SK-N-SH (cell line): ENCODE results near the gene GLYR1. TPM values are rescaled to one million over a fixed set of nuclear protein-coding genes. Genes with fewer than 3 reads are reported as not detected.

Experiments
- CTCF ChIA-PET: fragments of 300-600, 350-600 bp; formaldehyde crosslinking; extraction: SDS; loops from one replicate; lab custom pipeline; 2021; lab: Yijun Ruan, JAX
- POLR2A ChIA-PET: fragments of 350-600 bp; sonication (Branson Sonifier 250); formaldehyde crosslinking; extraction: SDS; loops from one replicate; lab custom pipeline; 2020; ENCODE audit warnings: antibody characterized with exemption, inconsistent platforms; lab: Yijun Ruan, JAX
- DNase-seq: peaks from one replicate; pipeline ENCODE4 v3.0.0; 2012
- H2AFZ ChIP-seq: fragments of 200-600 bp; sonication (generic); 2 replicates; pipeline ENCODE4 v1.8.1; 2016; ENCODE audit warnings: antibody characterized with exemption, mild to moderate bottlenecking, low read depth
- H3F3A ChIP-seq: fragments of 200-600 bp; sonication (generic); replicated peaks from 2 replicates; pipeline ENCODE3; 2016; ENCODE audit warnings: antibody characterized with exemption, mild to moderate bottlenecking; ENCODE audit not compliant: insufficient read depth
- H3K27ac ChIP-seq, 2 experiments: fragments of 200-500 bp in 1 of 2; fragments of 200-600 bp in 1 of 2; sonication (Bioruptor generic) in 1 of 2; sonication (generic), shearing (Covaris generic) in 1 of 2; 2 replicates each; pipeline versions ENCODE4 v1.5.1 to v1.6.1; 2014 to 2016; ENCODE audit warnings: low read depth in 2 of 2, inconsistent platforms in 1 of 2, low read length in 1 of 2, mild to moderate bottlenecking in 1 of 2, mixed read lengths in 1 of 2
- H3K27me3 ChIP-seq: fragments of 200-600 bp; sonication (generic), shearing (Covaris generic); 2 replicates; pipeline ENCODE4 v1.6.1; 2016; ENCODE audit warnings: mixed run types; ENCODE audit not compliant: insufficient read depth
- H3K36me3 ChIP-seq, 2 experiments: fragments of 200-500 bp in 1 of 2; fragments of 200-600 bp in 1 of 2; sonication (Bioruptor generic) in 1 of 2; sonication (generic) in 1 of 2; replicated peaks in 1 of 2; 2 replicates each; pipeline versions ENCODE3 to v1.5.1; 2014 to 2016; ENCODE audit warnings: low read length in 1 of 2, mild to moderate bottlenecking in 1 of 2; ENCODE audit not compliant: insufficient read depth in 2 of 2, control insufficient read depth in 1 of 2
- H3K4me1 ChIP-seq, 2 experiments: fragments of 200-500 bp in 1 of 2; fragments of 200-600 bp in 1 of 2; sonication (Bioruptor generic) in 1 of 2; sonication (generic), shearing (Covaris generic) in 1 of 2; 2 replicates each; pipeline versions ENCODE4 v1.5.1 to v1.6.1; 2014 to 2016; ENCODE audit warnings: low read depth in 1 of 2, low read length in 1 of 2, mixed run types in 1 of 2; ENCODE audit not compliant: insufficient read depth in 2 of 2, control insufficient read depth in 1 of 2
- H3K4me2 ChIP-seq: fragments of 200-600 bp; sonication (generic), shearing (Covaris generic); 2 replicates; pipeline ENCODE4 v1.6.1; 2017; ENCODE audit warnings: mixed run types
- H3K4me3 ChIP-seq, 2 experiments: fragments of 200-500 bp in 1 of 2; fragments of 200-600 bp in 1 of 2; sonication (Bioruptor generic) in 1 of 2; sonication (generic), shearing (Covaris generic) in 1 of 2; 2 replicates each; pipeline versions ENCODE4 v1.5.1 to v1.8.1; 2014 to 2016; ENCODE audit warnings: low read depth in 2 of 2, inconsistent platforms in 1 of 2, low read length in 1 of 2, mild to moderate bottlenecking in 1 of 2, mixed read lengths in 1 of 2, moderate library complexity in 1 of 2
- H3K79me2 ChIP-seq: fragments of 200-600 bp; sonication (generic); 2 replicates; pipeline ENCODE4 v1.8.1; 2017; ENCODE audit warnings: mild to moderate bottlenecking; ENCODE audit not compliant: insufficient read depth
- H3K9ac ChIP-seq: fragments of 200-600 bp; sonication (generic); 2 replicates; pipeline ENCODE4 v1.6.1; 2017; ENCODE audit warnings: mixed run types
- H3K9me2 ChIP-seq: fragments of 200-600 bp; sonication (generic); 2 replicates; pipeline ENCODE4 v1.6.1; 2017; ENCODE audit warnings: mixed run types
- H3K9me3 ChIP-seq: fragments of 200-600 bp; sonication (generic); 2 replicates; pipeline ENCODE4 v1.6.1; 2017; ENCODE audit warnings: mixed run types, mild to moderate bottlenecking, moderate library complexity
- H4K20me1 ChIP-seq: fragments of 200-600 bp; sonication (generic); 2 replicates; pipeline ENCODE4 v1.6.1; 2017; ENCODE audit warnings: mild to moderate bottlenecking, mixed run types; ENCODE audit not compliant: insufficient read depth
- FOXM1 ChIP-seq: IDR thresholded peaks from 2 replicates; pipeline ENCODE4 v1.4.0; 2012; ENCODE audit warnings: low read depth, mild to moderate bottlenecking
- NRF1 ChIP-seq: IDR thresholded peaks from 2 replicates; pipeline ENCODE4 v1.6.1; 2012; ENCODE audit warnings: low read depth, mild to moderate bottlenecking, low read length
- PBX3 ChIP-seq: IDR thresholded peaks from 2 replicates; pipeline ENCODE4; 2012
- POLR2AphosphoS5 ChIP-seq: IDR thresholded peaks from 2 replicates; pipeline ENCODE4 v1.6.1; 2012; ENCODE audit warnings: low read depth, low read length
- RAD21 ChIP-seq: IDR thresholded peaks from 2 replicates; pipeline ENCODE4 v1.6.1; 2012; ENCODE audit warnings: mild to moderate bottlenecking, low read length
- REST ChIP-seq: IDR thresholded peaks from 2 replicates; pipeline ENCODE4 v1.6.1; 2012; ENCODE audit warnings: mild to moderate bottlenecking, low read depth, low read length, moderate library complexity
- TAF1 ChIP-seq: IDR thresholded peaks from 2 replicates; pipeline ENCODE4 v1.6.1; 2012; ENCODE audit warnings: low read depth, mild to moderate bottlenecking, low read length, moderate library complexity, borderline replicate concordance
- TEAD4 ChIP-seq: IDR thresholded peaks from 2 replicates; pipeline ENCODE4 v1.4.0; 2012; ENCODE audit warnings: mild to moderate bottlenecking, borderline replicate concordance; ENCODE audit not compliant: insufficient read depth
- USF1 ChIP-seq: IDR thresholded peaks from 2 replicates; pipeline ENCODE4 v1.4.0; 2012; ENCODE audit warnings: low read depth, borderline replicate concordance
- ZBTB33 ChIP-seq: IDR thresholded peaks from 2 replicates; pipeline ENCODE4 v1.4.0; 2012; ENCODE audit warnings: low read depth, borderline replicate concordance
- WGBS: methylation state at CpG from one replicate; pipeline ENCODE4 v1.1.6; 2017; ENCODE audit warnings: low lambda C conversion rate; 5-methylcytosine and 5-hydroxymethylcytosine counted together
- polyA plus RNA-seq, 3 experiments: library from polyadenylated mRNA; depleted of rRNA; stranded (reverse); fragments of >200 nt; gene quantifications; 2 replicates each; pipeline ENCODE4 v1.2.3, GENCODE V29; 2012

The GLYR1 gene
- polyA plus RNA-seq, 1 of the 3 experiments (the other 2 are of a cell fraction), result 40.1 TPM

GRCh38 chr16:4799171-4799855 is 47.8 kb downstream of the GLYR1 start:
- WGBS, result 95% methylated on average over 13 of the region's 19 CpGs
- Histone ChIP-seq H3K27me3 (no peaks in the 10 kb centered on the region), H3K9me3 (no peaks in the 10 kb centered on the region), H3K4me2 (no peak overlapping the region), H3K36me3 (peaks cover 0 to 24% of the 10 kb centered on the region in 2 experiments), H2AFZ (no peak overlapping the region), H3K4me1 (peaks cover 0 to 18% of the 10 kb centered on the region in 2 experiments; a peak in 3 of 4 replicates), H3K9me2 (no peaks in the 10 kb centered on the region)
- ChIA-PET POLR2A (no interaction called here), CTCF (no interaction called here)
- TF ChIP-seq NRF1 (no peak), TAF1 (no peak), RAD21 (no peak), TEAD4 (no peak), PBX3 (no peak), REST (no peak)
- TF ChIP-seq, all 33 proteins: peak for 0
- Histone ChIP-seq H3K27ac (no peak overlapping the region), H4K20me1 (no peaks in the 10 kb centered on the region), H3K79me2 (0 out of 2 replicates have a peak, but pooled peaks cover 7% of the 10 kb centered on the region), H3K4me3 (no peak overlapping the region), H3K9ac (no peak overlapping the region), H3F3A (peaks cover 7% of the 10 kb centered on the region)
- DNase-seq, result no peak

GRCh38 chr16:4798456-4798855 is 48.6 kb downstream of the GLYR1 start:
- 0 out of 2 replicates have a peak, but pooled peaks cover 7% of the 10 kb centered on the region for H3K79me2 ChIP-seq
- no peaks in the 10 kb centered on the region for H3K9me2 ChIP-seq
- TF ChIP-seq REST (no peak), USF1 (no peak), ZBTB33 (no peak), POLR2AphosphoS5 (no peak), FOXM1 (no peak)
- TF ChIP-seq, all 33 proteins: peak for 0
- Histone ChIP-seq H4K20me1 (no peaks in the 10 kb centered on the region), H2AFZ (no peak overlapping the region), H3F3A (peaks cover 4% of the 10 kb centered on the region), H3K4me1 (peaks cover 0 to 18% of the 10 kb centered on the region in 2 experiments; a peak in 3 of 4 replicates), H3K36me3 (peaks cover 0 to 24% of the 10 kb centered on the region in 2 experiments), H3K9ac (no peak overlapping the region), H3K9me3 (no peaks in the 10 kb centered on the region), H3K4me3 (no peak overlapping the region), H3K4me2 (no peak overlapping the region), H3K27me3 (no peaks in the 10 kb centered on the region), H3K27ac (no peak overlapping the region)
- 89% methylated on average over 9 of the region's 16 CpGs for WGBS
- no peak for DNase-seq
- CTCF ChIA-PET, result no interaction called here
- POLR2A ChIA-PET, result no interaction called here
